ENCODE results near the gene XPNPEP3.

Gene XPNPEP3

GRCh38 chr22:40950962-40951794, 94.2 kb downstream of the XPNPEP3 start, which contains the start of gene RBX1:
RBX1 (plus strand) TSS chr22:40951378; CDS start chr22:40951399, 21 bp downstream.
- H3K27me3 Mint-ChIP-seq (ENCODE audit: low read depth), result peaks cover 3% of the 10 kb centered on the region
- H3K4me1 Mint-ChIP-seq (ENCODE audit: low read depth), result peaks cover 30% of the 10 kb centered on the region
- peak within 1 kb of the TSS; percentile 99 for H3K27ac Mint-ChIP-seq
- H3K4me3 Mint-ChIP-seq, result peak within 1 kb of the TSS; percentile 96
- H3K9me3 Mint-ChIP-seq, result no peaks in the 10 kb centered on the region
- peaks cover 22% of the 10 kb centered on the region for H3K36me3 Mint-ChIP-seq (ENCODE audit: low read depth)

- Mint-ChIP-seq H3K27me3 (ENCODE audit: low read depth) (peaks cover 3% of the 10 kb centered on the region), H3K27ac (peak overlapping the region; percentile 99), H3K9me3 (no peaks in the 10 kb centered on the region), H3K4me3 (peak overlapping the region; percentile 96), H3K36me3 (ENCODE audit: low read depth) (peaks cover 22% of the 10 kb centered on the region), H3K4me1 (ENCODE audit: low read depth) (peaks cover 30% of the 10 kb centered on the region)
Measured at GRCh38 chr22:40951795-40952605, 95.1 kb downstream of the XPNPEP3 start.

- Mint-ChIP-seq H3K4me3 (peak overlapping the region; percentile 41), H3K36me3 (ENCODE audit: low read depth) (peaks cover 25% of the 10 kb centered on the region), H3K4me1 (ENCODE audit: low read depth) (peaks cover 35% of the 10 kb centered on the region), H3K27ac (peak overlapping the region; percentile 28), H3K27me3 (ENCODE audit: low read depth) (no peaks in the 10 kb centered on the region), H3K9me3 (no peaks in the 10 kb centered on the region)
Measured at GRCh38 chr22:40953471-40953870, 96.5 kb downstream of the XPNPEP3 start.

- Mint-ChIP-seq H3K27me3 (ENCODE audit: low read depth) (no peaks in the 10 kb centered on the region), H3K36me3 (ENCODE audit: low read depth) (peaks cover 25% of the 10 kb centered on the region), H3K9me3 (no peaks in the 10 kb centered on the region), H3K27ac (peak overlapping the region; percentile 31), H3K4me3 (no peak overlapping the region), H3K4me1 (ENCODE audit: low read depth) (peaks cover 36% of the 10 kb centered on the region)
Measured at GRCh38 chr22:40954113-40954512, 97.2 kb downstream of the XPNPEP3 start.

GRCh38 chr22:40955571-40955970, 98.6 kb downstream of the XPNPEP3 start:
- Mint-ChIP-seq H3K9me3 (no peaks in the 10 kb centered on the region), H3K36me3 (ENCODE audit: low read depth) (peaks cover 30% of the 10 kb centered on the region), H3K4me1 (ENCODE audit: low read depth) (peaks cover 40% of the 10 kb centered on the region), H3K27ac (no peak overlapping the region), H3K27me3 (ENCODE audit: low read depth) (no peaks in the 10 kb centered on the region), H3K4me3 (no peak overlapping the region)

GRCh38 chr22:40957601-40958000, 100.7 kb downstream of the XPNPEP3 start:
- no peak overlapping the region for H3K4me3 Mint-ChIP-seq
- peaks cover 33% of the 10 kb centered on the region for H3K36me3 Mint-ChIP-seq (ENCODE audit: low read depth)
- H3K27ac Mint-ChIP-seq, result no peak overlapping the region

GRCh38 chr22:40958299-40958698, 101.4 kb downstream of the XPNPEP3 start:
- peaks cover 34% of the 10 kb centered on the region for H3K36me3 Mint-ChIP-seq (ENCODE audit: low read depth)
- no peak overlapping the region for H3K4me3 Mint-ChIP-seq
- no peaks in the 10 kb centered on the region for H3K27me3 Mint-ChIP-seq (ENCODE audit: low read depth)
- H3K9me3 Mint-ChIP-seq, result no peaks in the 10 kb centered on the region
- peaks cover 29% of the 10 kb centered on the region for H3K4me1 Mint-ChIP-seq (ENCODE audit: low read depth)
- no peak overlapping the region for H3K27ac Mint-ChIP-seq

More at GRCh38 chr22:40957601-40958000, 100.7 kb downstream of the XPNPEP3 start:
- H3K27me3 Mint-ChIP-seq (ENCODE audit: low read depth), result no peaks in the 10 kb centered on the region
- H3K9me3 Mint-ChIP-seq, result no peaks in the 10 kb centered on the region
- peaks cover 34% of the 10 kb centered on the region for H3K4me1 Mint-ChIP-seq (ENCODE audit: low read depth)

GRCh38 chr22:40960145-40960544, 103.2 kb downstream of the XPNPEP3 start:
- H3K4me1 Mint-ChIP-seq (ENCODE audit: low read depth), result peaks cover 22% of the 10 kb centered on the region
- no peaks in the 10 kb centered on the region for H3K27me3 Mint-ChIP-seq (ENCODE audit: low read depth)
- H3K36me3 Mint-ChIP-seq (ENCODE audit: low read depth), result peaks cover 30% of the 10 kb centered on the region
- H3K9me3 Mint-ChIP-seq, result no peaks in the 10 kb centered on the region
- H3K4me3 Mint-ChIP-seq, result no peak overlapping the region
- peak overlapping the region; percentile 1 for H3K27ac Mint-ChIP-seq

GRCh38 chr22:40965936-40966725, 109.2 kb downstream of the XPNPEP3 start:
- Mint-ChIP-seq H3K27me3 (ENCODE audit: low read depth) (no peaks in the 10 kb centered on the region), H3K9me3 (no peaks in the 10 kb centered on the region), H3K4me3 (no peak overlapping the region), H3K4me1 (ENCODE audit: low read depth) (peaks cover 12% of the 10 kb centered on the region), H3K36me3 (ENCODE audit: low read depth) (peaks cover 26% of the 10 kb centered on the region), H3K27ac (peak overlapping the region; percentile 15)

GRCh38 chr22:40966726-40967085, 109.8 kb downstream of the XPNPEP3 start:
- Mint-ChIP-seq H3K27ac (peak overlapping the region; percentile 1), H3K4me3 (no peak overlapping the region)

GRCh38 chr22:40967111-40967760, 110.3 kb downstream of the XPNPEP3 start:
- Mint-ChIP-seq H3K36me3 (ENCODE audit: low read depth) (peaks cover 22% of the 10 kb centered on the region), H3K27me3 (ENCODE audit: low read depth) (no peaks in the 10 kb centered on the region), H3K4me1 (ENCODE audit: low read depth) (peaks cover 12% of the 10 kb centered on the region), H3K27ac (peak overlapping the region; percentile 1), H3K4me3 (no peak overlapping the region), H3K9me3 (no peaks in the 10 kb centered on the region)

More at GRCh38 chr22:40966726-40967085, 109.8 kb downstream of the XPNPEP3 start:
- Mint-ChIP-seq H3K36me3 (ENCODE audit: low read depth) (peaks cover 26% of the 10 kb centered on the region), H3K9me3 (no peaks in the 10 kb centered on the region), H3K27me3 (ENCODE audit: low read depth) (no peaks in the 10 kb centered on the region), H3K4me1 (ENCODE audit: low read depth) (peaks cover 12% of the 10 kb centered on the region)

- H3K4me1 Mint-ChIP-seq (ENCODE audit: low read depth), result peaks cover 6% of the 10 kb centered on the region
- no peaks in the 10 kb centered on the region for H3K9me3 Mint-ChIP-seq
- no peak overlapping the region for H3K4me3 Mint-ChIP-seq
- H3K27me3 Mint-ChIP-seq (ENCODE audit: low read depth), result no peaks in the 10 kb centered on the region
- no peak overlapping the region for H3K27ac Mint-ChIP-seq
- peaks cover 11% of the 10 kb centered on the region for H3K36me3 Mint-ChIP-seq (ENCODE audit: low read depth)
Measured at GRCh38 chr22:40972587-40972986, 115.6 kb downstream of the XPNPEP3 start.

GRCh38 chr22:40973144-40973543, 116.2 kb downstream of the XPNPEP3 start:
- H3K36me3 Mint-ChIP-seq (ENCODE audit: low read depth), result peaks cover 11% of the 10 kb centered on the region
- no peaks in the 10 kb centered on the region for H3K9me3 Mint-ChIP-seq
- no peak overlapping the region for H3K4me3 Mint-ChIP-seq
- peaks cover 6% of the 10 kb centered on the region for H3K4me1 Mint-ChIP-seq (ENCODE audit: low read depth)
- no peaks in the 10 kb centered on the region for H3K27me3 Mint-ChIP-seq (ENCODE audit: low read depth)
- no peak overlapping the region for H3K27ac Mint-ChIP-seq

GRCh38 chr22:40975366-40975765, 118.4 kb downstream of the XPNPEP3 start:
- no peaks in the 10 kb centered on the region for H3K9me3 Mint-ChIP-seq
- no peaks in the 10 kb centered on the region for H3K27me3 Mint-ChIP-seq (ENCODE audit: low read depth)
- peaks cover 9% of the 10 kb centered on the region for H3K36me3 Mint-ChIP-seq (ENCODE audit: low read depth)
- peaks cover 5% of the 10 kb centered on the region for H3K4me1 Mint-ChIP-seq (ENCODE audit: low read depth)
- H3K27ac Mint-ChIP-seq, result no peak overlapping the region
- H3K4me3 Mint-ChIP-seq, result no peak overlapping the region

All from T-helper 1 cell treated with Interleukin-12 subunit alpha and Interleukin-12 subunit beta and Interleukin-4 antibody, amounts not matched to agents 30 μg/mL and 1 μg/mL, for 36 hours (primary cell).